HG02938 (cell line): ENCODE data around the gene ZBTB20.

Experiments
- ATAC-seq: cut with Tn5 transposase; IDR thresholded peaks from one replicate; pipeline ENCODE4 v1.9.1; 2021; ENCODE audit warnings: mild to moderate bottlenecking, moderate library complexity; ENCODE audit not compliant: unreplicated experiment

The ZBTB20 gene

GRCh38 chr3:114285648-114286230 is 861.3 kb downstream of the ZBTB20 start:
- no peak for ATAC-seq

- ATAC-seq = no peak
Observed at GRCh38 chr3:114284644-114285043, 862.4 kb downstream of the ZBTB20 start.
